IPS-15b (cell line): ENCODE data around the gene JADE3.
"Not testable (repeated sequence)": the region's sequence is repeated elsewhere in the genome, so short reads cannot be mapped to it uniquely, and the experiment has no call there.

ENCODE experiments used
- H3K27me3 ChIP-seq: one replicate; pipeline ENCODE4 v1.6.1; 2013; ENCODE audit warnings: low read length; ENCODE audit not compliant: control insufficient read depth, insufficient read depth
- H3K36me3 ChIP-seq: one replicate; pipeline ENCODE4 v1.6.1; 2013; ENCODE audit warnings: low read length; ENCODE audit not compliant: control insufficient read depth, insufficient read depth
- H3K4me1 ChIP-seq: one replicate; pipeline ENCODE4 v1.6.1; 2013; ENCODE audit warnings: mild to moderate bottlenecking, low read length; ENCODE audit not compliant: control insufficient read depth, insufficient read depth
- H3K4me3 ChIP-seq: one replicate; pipeline ENCODE4 v1.5.1; 2013; ENCODE audit warnings: low read depth, low read length
- H3K9ac ChIP-seq: one replicate; pipeline ENCODE4 v1.6.1; 2013; ENCODE audit warnings: low read depth, mild to moderate bottlenecking, low read length
- H3K9me3 ChIP-seq: one replicate; pipeline ENCODE4 v1.6.1; 2013; ENCODE audit warnings: mild to moderate bottlenecking, low read length; ENCODE audit not compliant: control insufficient read depth, insufficient read depth

JADE3 gene

GRCh38 chrX:46941341-46941740 is 29.1 kb downstream of the JADE3 start:
- no peaks in the 10 kb centered on the region for H3K36me3 ChIP-seq
- no peak overlapping the region for H3K4me3 ChIP-seq
- H3K9me3 ChIP-seq, result no peaks in the 10 kb centered on the region
- no peaks in the 10 kb centered on the region for H3K27me3 ChIP-seq
- H3K4me1 ChIP-seq, result no peaks in the 10 kb centered on the region
- no peak overlapping the region for H3K9ac ChIP-seq

- H3K9ac ChIP-seq, result no peak overlapping the region
- H3K9me3 ChIP-seq, result no peaks in the 10 kb centered on the region
- no peak overlapping the region for H3K4me3 ChIP-seq
- H3K27me3 ChIP-seq, result no peaks in the 10 kb centered on the region
- H3K36me3 ChIP-seq, result no peaks in the 10 kb centered on the region
- H3K4me1 ChIP-seq, result peaks cover 11% of the 10 kb centered on the region
These were observed 40.9 kb downstream of the JADE3 start for GRCh38 chrX:46953137-46953527.

- Histone ChIP-seq H3K9me3 (no peaks in the 10 kb centered on the region), H3K36me3 (no peaks in the 10 kb centered on the region), H3K27me3 (no peaks in the 10 kb centered on the region), H3K9ac (no peak overlapping the region), H3K4me3 (no peak overlapping the region), H3K4me1 (peaks cover 11% of the 10 kb centered on the region)
These were observed 41.4 kb downstream of the JADE3 start for GRCh38 chrX:46953597-46953996.

GRCh38 chrX:46954716-46955115 is 42.5 kb downstream of the JADE3 start:
- peaks cover 11% of the 10 kb centered on the region for H3K4me1 ChIP-seq
- no peak overlapping the region for H3K4me3 ChIP-seq
- no peak overlapping the region for H3K9ac ChIP-seq
- H3K27me3 ChIP-seq, result no peaks in the 10 kb centered on the region
- no peaks in the 10 kb centered on the region for H3K9me3 ChIP-seq
- no peaks in the 10 kb centered on the region for H3K36me3 ChIP-seq

- H3K9ac ChIP-seq, H3K9me3 ChIP-seq, H3K36me3 ChIP-seq, H3K27me3 ChIP-seq, H3K4me3 ChIP-seq: not testable (repeated sequence)
- peaks cover 11% of the 10 kb centered on the region for H3K4me1 ChIP-seq
These were observed 44.4 kb downstream of the JADE3 start for GRCh38 chrX:46956589-46956988.

- no peak overlapping the region for H3K4me3 ChIP-seq
- no peaks in the 10 kb centered on the region for H3K27me3 ChIP-seq
- H3K9me3 ChIP-seq, result no peaks in the 10 kb centered on the region
- H3K9ac ChIP-seq, result no peak overlapping the region
- no peaks in the 10 kb centered on the region for H3K36me3 ChIP-seq
- H3K4me1 ChIP-seq, result peaks cover 8% of the 10 kb centered on the region
These were observed 45.1 kb downstream of the JADE3 start for GRCh38 chrX:46957297-46957696.

- H3K4me3 ChIP-seq, result no peak overlapping the region
- H3K36me3 ChIP-seq, result no peaks in the 10 kb centered on the region
- no peaks in the 10 kb centered on the region for H3K27me3 ChIP-seq
- no peaks in the 10 kb centered on the region for H3K9me3 ChIP-seq
- peaks cover 3% of the 10 kb centered on the region for H3K4me1 ChIP-seq
- H3K9ac ChIP-seq, result no peak overlapping the region
These were observed 46.9 kb downstream of the JADE3 start for GRCh38 chrX:46959101-46959500.

- H3K9ac ChIP-seq, result no peak overlapping the region
- H3K4me1 ChIP-seq, result peaks cover 3% of the 10 kb centered on the region
- H3K4me3 ChIP-seq, result no peak overlapping the region
- H3K36me3 ChIP-seq, result no peaks in the 10 kb centered on the region
- H3K27me3 ChIP-seq, result no peaks in the 10 kb centered on the region
- no peaks in the 10 kb centered on the region for H3K9me3 ChIP-seq
These were observed 47.9 kb downstream of the JADE3 start for GRCh38 chrX:46959985-46960700.

GRCh38 chrX:46961097-46961496 is 48.9 kb downstream of the JADE3 start:
- Histone ChIP-seq H3K9ac (no peak overlapping the region), H3K4me3 (no peak overlapping the region), H3K4me1 (peaks cover 3% of the 10 kb centered on the region), H3K27me3 (no peaks in the 10 kb centered on the region), H3K9me3 (no peaks in the 10 kb centered on the region), H3K36me3 (no peaks in the 10 kb centered on the region)

GRCh38 chrX:46961574-46962283 is 49.5 kb downstream of the JADE3 start:
- Histone ChIP-seq H3K9me3 (no peaks in the 10 kb centered on the region), H3K36me3 (no peaks in the 10 kb centered on the region), H3K4me3 (no peak overlapping the region), H3K27me3 (no peaks in the 10 kb centered on the region), H3K4me1 (peaks cover 3% of the 10 kb centered on the region), H3K9ac (no peak overlapping the region)

- H3K36me3 ChIP-seq, result no peaks in the 10 kb centered on the region
- peaks cover 6% of the 10 kb centered on the region for H3K4me1 ChIP-seq
- H3K4me3 ChIP-seq, result no peak overlapping the region
- no peaks in the 10 kb centered on the region for H3K9me3 ChIP-seq
- no peak overlapping the region for H3K9ac ChIP-seq
- H3K27me3 ChIP-seq, result no peaks in the 10 kb centered on the region
These were observed 53.0 kb downstream of the JADE3 start for GRCh38 chrX:46965125-46965758.

- Histone ChIP-seq H3K27me3 (no peaks in the 10 kb centered on the region), H3K9ac (no peak overlapping the region), H3K4me1 (peaks cover 6% of the 10 kb centered on the region), H3K9me3 (no peaks in the 10 kb centered on the region), H3K4me3 (no peak overlapping the region), H3K36me3 (no peaks in the 10 kb centered on the region)
These were observed 55.3 kb downstream of the JADE3 start for GRCh38 chrX:46967547-46967946.
